ENCODE results near the gene FAM174B. TPM values are rescaled to one million over a fixed set of nuclear protein-coding genes. Genes with fewer than 3 reads are reported as not detected.

Gene FAM174B
- total RNA-seq (13.8 TPM), polyA plus RNA-seq (ENCODE audit: insufficient read depth, low read depth, low replicate concordance) (9.8 TPM)
- long read RNA-seq, donor 1, partial matches to known transcripts = 0 of 1 reads
- long read RNA-seq, donor 1, other reads (novel, unspliced or antisense) = 0 of 1 reads
- long read RNA-seq, donor 2, transcript FAM174B-201 (3 exons, 2,792 nt) = major isoform, 6 of 6 reads
- long read RNA-seq, donor 2, partial matches to known transcripts = 0 of 6 reads
- long read RNA-seq, donor 2, other reads (novel, unspliced or antisense) = 0 of 6 reads
- long read RNA-seq, donor 3, transcript FAM174B-201 (3 exons, 2,792 nt) = major isoform, 10 of 10 reads
- long read RNA-seq, donor 3, partial matches to known transcripts = 0 of 10 reads
- long read RNA-seq, donor 3, other reads (novel, unspliced or antisense) = 0 of 10 reads
- long read RNA-seq, donor 4, transcript FAM174B-201 (3 exons, 2,792 nt) = major isoform, 8 of 83 reads
- long read RNA-seq, donor 4, partial matches to known transcripts = 74 of 83 reads
- long read RNA-seq, donor 4, other reads (novel, unspliced or antisense) = 0 of 83 reads
- long read RNA-seq, donor 5, partial matches to known transcripts = 0 of 2 reads
- long read RNA-seq, donor 5, other reads (novel, unspliced or antisense) = 0 of 2 reads
- long read RNA-seq, donor 6, partial matches to known transcripts = 7 of 9 reads
- long read RNA-seq, donor 6, other reads (novel, unspliced or antisense) = 0 of 9 reads
- long read RNA-seq, donor 7, transcript FAM174B-201 (3 exons, 2,792 nt) = major isoform, 6 of 9 reads
- long read RNA-seq, donor 7, partial matches to known transcripts = 2 of 9 reads
- long read RNA-seq, donor 7, other reads (novel, unspliced or antisense) = 1 of 9 reads
- long read RNA-seq, donor 8, transcript FAM174B-201 (3 exons, 2,792 nt) = major isoform, 8 of 8 reads
- long read RNA-seq, donor 8, partial matches to known transcripts = 0 of 8 reads
- long read RNA-seq, donor 8, other reads (novel, unspliced or antisense) = 0 of 8 reads
- long read RNA-seq, donor 9, partial matches to known transcripts = 8 of 10 reads
- long read RNA-seq, donor 9, other reads (novel, unspliced or antisense) = 0 of 10 reads
- long read RNA-seq, donor 10, partial matches to known transcripts = 0 of 2 reads
- long read RNA-seq, donor 10, other reads (novel, unspliced or antisense) = 0 of 2 reads

DNA sequence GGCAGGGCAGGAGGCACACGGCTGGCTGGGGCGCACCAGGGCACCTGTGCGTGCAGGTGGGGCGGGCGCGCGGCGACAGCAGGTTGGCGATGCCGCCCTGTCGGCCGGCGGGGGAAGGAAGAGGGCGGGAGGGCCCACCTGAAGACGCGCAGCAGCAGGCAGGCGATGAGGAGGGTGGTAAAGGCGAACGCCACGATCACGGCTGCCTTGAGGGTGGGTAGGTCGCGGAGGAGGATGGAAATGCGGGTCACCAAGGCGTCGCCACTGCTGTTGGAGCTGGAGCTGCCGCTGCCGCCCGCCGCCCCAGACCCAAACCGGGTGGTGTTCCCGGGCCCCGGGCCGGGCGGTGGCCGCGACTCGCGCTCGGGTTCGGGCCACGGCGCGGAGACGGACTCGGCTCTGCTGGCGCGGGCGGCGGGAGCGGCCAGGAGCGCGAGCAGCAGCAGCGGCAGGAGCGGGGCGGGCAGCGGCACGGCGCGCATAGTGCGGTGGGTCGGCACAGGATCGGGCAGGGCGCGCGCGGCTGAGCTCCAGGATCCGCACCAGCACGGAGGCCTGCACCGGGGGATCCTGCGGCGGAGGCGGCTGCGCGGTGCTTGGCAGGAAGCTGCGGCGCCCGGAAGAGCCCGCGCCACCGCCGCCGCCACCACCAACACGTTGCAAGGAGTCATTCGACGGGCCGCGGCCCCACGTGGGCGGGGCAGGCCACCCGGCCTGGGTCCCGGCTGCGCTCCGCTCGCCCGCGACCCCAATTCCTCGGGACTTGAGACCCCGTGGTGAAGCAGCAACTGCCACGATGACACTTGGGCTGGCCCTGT lies at the start of gene FAM174B:
TSS of gene FAM174B (minus strand) at position 598 of the 818 bp plus-strand sequence.
- TF ChIP-seq CTCF (IDR thresholded peaks at IDR 0.05; ENCODE audit: borderline replicate concordance, extremely low read depth, insufficient read depth) = no peak
- Histone ChIP-seq H3K9ac (ENCODE audit: low read length in 3 of 3) (peak within 1 kb of the TSS in 1 of 3 donors; percentile 11), H3K27ac (ENCODE audit: low read depth in 2 of 2, low read length in 2 of 2) (no peak within 1 kb of the TSS), H3K4me1 (ENCODE audit: control insufficient read depth in 2 of 3, insufficient read depth in 2 of 3, low read depth in 1 of 3, low read length in 3 of 3) (peaks cover 0 to 9% (median 2%) of the 10 kb centered on the region in 3 donors), H3K27me3 (ENCODE audit: control insufficient read depth, insufficient read depth, low read length) (no peaks in the 10 kb centered on the region), H3K4me3 (ENCODE audit: low read length in 3 of 3) (peak within 1 kb of the TSS; percentile 29 to 49 (median 37)), H3K9me3 (ENCODE audit: control insufficient read depth in 2 of 3, insufficient read depth in 1 of 3, low read length in 3 of 3) (no peaks in the 10 kb centered on the region), H3K36me3 (ENCODE audit: control insufficient read depth in 2 of 3, insufficient read depth in 3 of 3, low read length in 3 of 3) (no peaks in the 10 kb centered on the region)
- intact Hi-C loops (cut with DNase I) = no loop called here
- FAIRE-seq (no peak), DNase-seq (peak in 4 of 5 donors; percentile 61 to 77 (median 71))

- H3K4me3 ChIP-seq (ENCODE audit: low read length in 3 of 3) = no peak overlapping the region
- no peak overlapping the region for H3K27ac ChIP-seq (ENCODE audit: low read depth in 2 of 2, low read length in 2 of 2)
- no peaks in the 10 kb centered on the region for H3K36me3 ChIP-seq (ENCODE audit: control insufficient read depth in 2 of 3, insufficient read depth in 3 of 3, low read length in 3 of 3)
- no peak for FAIRE-seq
- no peak for TF ChIP-seq CTCF (IDR thresholded peaks at IDR 0.05; ENCODE audit: borderline replicate concordance, extremely low read depth, insufficient read depth)
- no peaks in the 10 kb centered on the region for H3K4me1 ChIP-seq (ENCODE audit: control insufficient read depth in 2 of 3, insufficient read depth in 2 of 3, low read depth in 1 of 3, low read length in 3 of 3)
- H3K27me3 ChIP-seq (ENCODE audit: control insufficient read depth, insufficient read depth, low read length) = no peaks in the 10 kb centered on the region
- intact Hi-C loops (cut with DNase I) = no loop called here
- no peaks in the 10 kb centered on the region for H3K9me3 ChIP-seq (ENCODE audit: control insufficient read depth in 2 of 3, insufficient read depth in 1 of 3, low read length in 3 of 3)
- no peak overlapping the region for H3K9ac ChIP-seq (ENCODE audit: low read length in 3 of 3)
- no peak for DNase-seq
Observed at GRCh38 chr15:92696096-92696495, 40.5 kb upstream of the FAM174B start.

GRCh38 chr15:92693691-92694331 lies 38.2 kb upstream of the FAM174B start:
- H3K27ac ChIP-seq (ENCODE audit: low read depth in 2 of 2, low read length in 2 of 2) = no peak overlapping the region
- H3K9me3 ChIP-seq (ENCODE audit: control insufficient read depth in 2 of 3, insufficient read depth in 1 of 3, low read length in 3 of 3) = peaks cover 0 to 2% (median 0%) of the 10 kb centered on the region in 3 donors
- H3K9ac ChIP-seq (ENCODE audit: low read length in 3 of 3) = no peak overlapping the region
- H3K36me3 ChIP-seq (ENCODE audit: control insufficient read depth in 2 of 3, insufficient read depth in 3 of 3, low read length in 3 of 3) = no peaks in the 10 kb centered on the region
- no peak for FAIRE-seq
- peak; percentile 26 for TF ChIP-seq CTCF (IDR thresholded peaks at IDR 0.05; ENCODE audit: borderline replicate concordance, extremely low read depth, insufficient read depth)
- peak in 1 of 5 donors; percentile 68 for DNase-seq
- no peaks in the 10 kb centered on the region for H3K27me3 ChIP-seq (ENCODE audit: control insufficient read depth, insufficient read depth, low read length)
- intact Hi-C loops (cut with DNase I) = no loop called here
- no peak overlapping the region for H3K4me3 ChIP-seq (ENCODE audit: low read length in 3 of 3)
- no peaks in the 10 kb centered on the region for H3K4me1 ChIP-seq (ENCODE audit: control insufficient read depth in 2 of 3, insufficient read depth in 2 of 3, low read depth in 1 of 3, low read length in 3 of 3)
